Umbilical cord (tissue), 2 donors: Measurements from ENCODE around the gene DNAAF8. TPM values are rescaled to one million over a fixed set of nuclear protein-coding genes. Genes with fewer than 3 reads are reported as not detected.

ENCODE experiments used
- DNase-seq: peaks from one replicate; pipeline ENCODE4 v3.0.0-alpha.2; 2015; ENCODE audit warnings: low spot score
- total RNA-seq: library from RNA; depleted of rRNA; stranded (reverse); fragments of >200 nt; gene quantifications from one replicate; pipeline ENCODE4 v1.2.3, GENCODE V29; 2014; ENCODE audit warnings: low replicate concordance; ENCODE audit not compliant: insufficient read depth

The DNAAF8 gene
- 0.24 TPM for total RNA-seq

DNA sequence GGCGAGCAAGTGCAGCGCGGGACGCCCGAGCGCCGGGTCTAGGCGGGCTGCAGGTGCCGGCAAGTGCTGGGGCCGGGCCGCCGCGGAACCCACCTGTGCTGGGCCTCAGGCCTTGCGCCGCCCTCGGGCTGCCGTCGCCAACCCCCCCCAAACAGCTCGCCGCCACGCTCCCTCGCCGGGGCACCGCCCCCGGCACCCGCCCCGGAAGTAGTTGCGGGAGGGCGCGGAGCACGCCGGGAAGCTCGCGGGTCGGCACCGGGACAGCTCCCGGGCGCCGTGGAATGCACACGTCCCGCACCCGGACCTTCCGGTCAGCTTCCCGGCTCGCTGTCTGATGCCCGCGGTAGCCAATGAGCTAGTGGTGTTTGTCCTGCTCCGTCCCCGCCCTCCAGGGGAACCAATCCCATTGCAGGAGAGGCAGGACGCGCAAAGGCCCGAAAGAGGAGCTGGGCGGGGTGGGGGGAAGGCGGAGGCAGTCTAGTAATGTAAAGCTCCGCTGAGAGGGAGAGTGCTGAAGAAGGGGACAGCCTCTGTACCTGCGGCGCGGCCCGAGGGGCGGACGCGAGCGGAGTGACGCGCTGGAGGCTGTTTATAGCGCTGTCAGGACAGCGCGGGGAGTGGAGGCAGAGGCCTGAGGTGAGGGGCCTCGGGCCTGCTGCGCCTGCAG is at the start of gene DNAAF8, which contains the start of gene ANKS3:
Gene DNAAF8 (plus strand): TSS at position 475 of the 667 bp plus-strand sequence. CDS start 1,978 bp downstream, outside the sequence.
Gene ANKS3 (minus strand): TSS at position 209 of the 667 bp plus-strand sequence. CDS start 4,122 bp downstream, outside the sequence.
- DNase-seq, result peak; percentile 99

DNA sequence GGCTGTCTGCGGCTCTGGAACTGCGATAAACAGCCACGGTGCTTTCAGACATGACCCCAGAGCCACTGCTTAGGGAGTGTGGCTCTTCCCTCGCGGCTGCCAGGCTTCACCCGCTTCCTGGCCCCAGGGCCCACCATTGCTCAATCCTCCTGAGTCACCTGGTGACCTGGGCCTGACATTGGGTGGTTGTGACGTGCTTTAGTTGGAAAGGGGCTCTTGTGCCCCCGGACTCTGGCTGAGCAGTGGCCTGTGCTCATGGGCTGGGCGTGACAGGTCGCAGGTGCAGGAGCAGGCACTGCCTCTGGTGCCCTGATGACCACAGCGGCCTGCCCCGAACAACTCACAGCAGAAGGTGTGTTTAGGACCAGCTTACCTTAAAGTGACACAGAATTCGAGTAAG is 49.6 kb upstream of the DNAAF8 start:
- no peak for DNase-seq

DNA sequence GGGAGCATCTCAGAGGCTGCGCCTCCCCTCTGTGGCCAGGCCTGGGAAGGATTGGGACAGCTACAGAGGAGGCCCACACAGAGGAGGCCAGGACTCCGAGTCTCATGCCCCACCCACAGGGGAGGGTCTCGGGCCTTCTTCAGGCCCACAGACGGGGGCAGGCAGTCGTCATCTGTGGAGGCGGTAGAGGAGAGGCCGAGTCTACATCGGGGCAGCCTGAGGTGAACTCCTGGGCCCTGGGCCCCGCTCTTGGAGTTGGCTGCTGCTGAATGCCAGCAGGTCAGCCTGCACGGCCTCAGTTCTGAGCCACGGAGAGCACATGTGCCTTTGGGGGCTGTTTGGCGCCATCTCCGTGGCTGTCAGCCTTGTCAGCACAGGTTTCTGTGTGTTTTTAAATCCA is 49.0 kb upstream of the DNAAF8 start:
- no peak for DNase-seq

DNA sequence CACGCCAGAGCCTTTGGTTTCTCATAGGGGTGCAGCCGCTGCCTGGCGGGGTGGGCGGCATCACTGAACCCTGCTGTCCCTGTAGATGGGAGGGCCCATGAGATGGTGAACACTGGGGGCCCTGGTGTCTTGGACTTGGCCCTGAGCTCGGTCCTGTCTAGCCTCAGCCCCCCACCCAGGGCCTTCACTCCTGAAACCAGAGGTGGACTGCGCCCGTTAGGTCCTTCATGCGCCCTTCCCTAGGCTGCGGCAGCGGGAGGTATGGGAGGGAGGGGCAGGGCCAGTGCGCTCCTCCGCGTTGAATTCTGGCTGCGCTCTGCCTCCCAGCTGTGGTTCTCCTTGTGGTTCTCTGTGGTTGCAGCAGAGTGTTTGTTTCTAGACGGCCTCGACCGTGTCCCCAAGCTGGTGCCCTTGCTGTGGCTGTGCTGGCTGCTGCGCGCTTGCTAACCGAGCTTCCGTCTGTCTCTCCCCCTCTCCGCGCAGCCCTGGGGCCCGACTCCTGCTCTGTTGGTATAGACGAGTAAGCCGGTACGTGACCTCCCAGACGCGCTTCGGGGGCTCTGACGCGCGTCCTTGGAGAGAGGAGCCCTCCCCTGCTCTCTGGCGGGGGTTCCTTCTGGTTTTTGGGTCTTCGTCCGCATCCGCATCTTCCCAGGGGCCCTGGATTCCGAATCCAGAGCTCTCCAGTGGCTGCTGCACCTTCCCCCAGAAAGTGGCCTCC is 48.4 kb upstream of the DNAAF8 start:
- no peak for DNase-seq

DNA sequence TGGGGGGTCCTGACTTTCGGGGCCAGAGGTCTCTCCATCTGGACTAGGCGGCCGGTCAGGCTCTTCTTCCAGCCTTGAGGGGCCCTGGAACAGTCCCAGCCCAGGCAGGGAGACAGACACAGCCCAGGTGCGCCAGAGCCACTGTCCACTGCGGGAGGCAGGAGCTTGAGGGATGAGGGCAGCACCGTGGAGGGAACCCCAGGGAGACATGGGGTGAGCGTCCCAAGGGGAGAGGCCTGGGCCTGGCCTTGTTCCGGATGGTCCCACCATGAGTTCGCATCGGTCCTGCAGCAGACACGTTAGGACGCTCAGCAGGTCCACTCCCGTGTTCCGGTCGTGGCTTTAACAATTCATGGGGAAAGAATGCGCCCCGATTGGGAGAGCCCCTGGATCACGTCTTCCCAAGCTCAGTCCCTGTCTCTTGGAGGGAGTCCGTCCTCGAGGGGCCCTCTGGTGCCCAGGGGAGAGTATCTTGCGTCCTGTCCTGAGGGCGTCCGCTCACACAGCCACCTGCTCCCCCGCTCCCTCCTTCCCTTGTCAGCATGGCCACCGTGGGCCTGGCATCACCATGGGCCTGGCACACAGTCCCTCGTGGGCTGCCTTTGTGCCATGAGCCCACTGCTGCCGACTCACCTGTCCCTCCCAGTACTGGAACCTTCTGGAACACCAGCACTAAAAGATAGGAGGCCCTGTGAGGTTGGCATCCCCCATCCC is 47.7 kb upstream of the DNAAF8 start:
- no peak for DNase-seq

DNA sequence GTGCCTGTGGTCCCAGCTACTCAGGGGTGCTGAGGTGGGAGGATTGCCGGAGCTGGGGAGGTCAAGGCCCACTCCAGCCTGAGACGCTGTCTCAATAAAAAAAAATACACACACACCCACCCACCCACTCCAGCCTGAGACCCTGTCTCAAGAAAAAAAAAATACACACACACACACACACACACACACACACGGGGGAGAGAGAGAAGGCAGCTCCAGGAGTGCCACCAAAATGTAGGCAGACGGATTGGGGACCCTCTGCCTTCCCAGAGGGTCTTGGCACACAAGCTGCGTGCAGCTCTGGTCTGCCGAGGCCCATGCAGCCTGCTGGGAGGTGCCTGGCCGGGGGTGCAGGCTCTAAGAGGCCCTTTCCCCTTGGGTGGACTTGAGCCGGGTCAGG is 46.9 kb upstream of the DNAAF8 start:
- DNase-seq, result no peak

DNA sequence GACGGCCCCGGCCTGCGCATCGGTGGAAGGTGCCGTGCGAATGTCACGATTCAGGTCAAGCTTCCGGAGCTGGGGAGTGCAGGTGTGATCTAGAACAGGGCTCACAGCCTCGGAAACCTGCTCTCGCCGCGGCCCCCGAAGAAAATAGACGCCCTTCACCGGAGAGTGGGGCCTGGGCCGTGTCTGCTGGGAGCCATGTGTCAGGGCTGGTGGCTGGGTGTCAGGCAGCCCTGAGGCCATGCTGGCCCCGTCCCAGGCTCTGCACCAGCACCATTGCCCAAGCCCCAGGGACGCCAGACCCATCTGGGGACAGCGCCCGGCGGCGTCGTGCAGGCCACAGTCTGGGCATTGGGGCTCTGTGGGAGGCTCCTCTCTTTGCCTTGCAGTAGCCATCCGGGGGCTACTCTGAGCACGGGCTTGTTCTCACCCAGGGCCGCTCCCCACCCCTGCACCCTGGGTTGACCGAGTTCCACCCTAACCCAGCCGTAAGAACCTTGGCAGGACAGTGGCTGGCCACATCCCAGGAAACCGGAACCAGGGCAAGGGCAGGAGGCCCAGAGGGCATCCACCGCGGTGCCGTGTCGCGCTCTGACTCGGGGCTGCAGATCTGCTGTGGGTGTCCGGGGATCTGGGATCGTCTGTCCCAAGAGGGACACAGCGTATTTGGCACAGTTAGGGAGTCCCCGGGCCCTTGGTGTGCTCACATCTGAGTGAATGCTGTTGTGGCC is 46.2 kb upstream of the DNAAF8 start:
- DNase-seq, result no peak

DNA sequence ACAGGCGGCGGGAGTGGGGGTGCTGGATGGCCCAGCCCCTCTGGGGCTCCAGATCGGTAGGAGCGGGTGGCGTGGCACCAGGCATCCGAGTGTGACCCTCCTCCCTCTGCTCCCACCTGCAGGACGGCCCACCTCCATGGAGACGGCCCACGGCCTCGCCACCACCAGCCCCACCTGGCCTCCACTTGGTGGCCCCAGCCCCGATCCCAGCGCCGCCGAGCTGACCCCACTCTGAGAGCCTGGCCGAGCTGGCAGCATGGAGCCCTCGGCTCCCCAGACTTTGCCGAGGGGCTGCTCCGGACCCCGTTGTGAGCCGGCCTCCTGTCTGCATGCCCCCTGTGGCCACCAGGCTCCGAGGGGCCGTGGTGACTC is 45.7 kb upstream of the DNAAF8 start:
- DNase-seq, result no peak

DNA sequence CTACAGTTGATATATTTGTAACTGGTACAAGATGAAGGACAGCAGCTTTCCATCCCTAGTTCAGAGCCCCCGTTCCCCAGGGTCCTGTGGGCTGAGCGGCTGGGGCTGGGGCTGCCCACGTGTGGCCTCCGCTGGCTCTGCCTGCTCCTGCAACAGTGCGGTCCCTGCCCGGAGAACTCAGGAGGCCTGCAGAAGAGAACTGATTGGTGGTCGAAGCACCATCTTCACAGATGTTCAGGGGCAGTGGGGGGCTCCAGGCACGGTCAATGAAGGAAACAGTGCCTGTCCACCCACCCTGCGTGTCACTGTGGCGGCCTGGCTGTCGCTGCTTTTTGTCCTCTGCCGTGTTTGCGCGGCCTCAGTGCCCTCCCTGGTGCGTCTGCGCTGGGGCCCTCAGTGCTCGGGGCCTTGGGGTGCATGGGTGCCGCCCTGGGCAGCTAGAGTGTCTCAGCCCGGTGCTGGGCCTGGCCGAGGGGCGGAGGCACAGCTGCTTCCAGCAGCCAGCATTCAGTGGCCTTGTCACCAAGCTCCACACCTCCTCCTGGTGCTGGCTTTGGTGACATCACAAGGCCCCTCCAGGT is 45.2 kb upstream of the DNAAF8 start:
- no peak for DNase-seq

DNA sequence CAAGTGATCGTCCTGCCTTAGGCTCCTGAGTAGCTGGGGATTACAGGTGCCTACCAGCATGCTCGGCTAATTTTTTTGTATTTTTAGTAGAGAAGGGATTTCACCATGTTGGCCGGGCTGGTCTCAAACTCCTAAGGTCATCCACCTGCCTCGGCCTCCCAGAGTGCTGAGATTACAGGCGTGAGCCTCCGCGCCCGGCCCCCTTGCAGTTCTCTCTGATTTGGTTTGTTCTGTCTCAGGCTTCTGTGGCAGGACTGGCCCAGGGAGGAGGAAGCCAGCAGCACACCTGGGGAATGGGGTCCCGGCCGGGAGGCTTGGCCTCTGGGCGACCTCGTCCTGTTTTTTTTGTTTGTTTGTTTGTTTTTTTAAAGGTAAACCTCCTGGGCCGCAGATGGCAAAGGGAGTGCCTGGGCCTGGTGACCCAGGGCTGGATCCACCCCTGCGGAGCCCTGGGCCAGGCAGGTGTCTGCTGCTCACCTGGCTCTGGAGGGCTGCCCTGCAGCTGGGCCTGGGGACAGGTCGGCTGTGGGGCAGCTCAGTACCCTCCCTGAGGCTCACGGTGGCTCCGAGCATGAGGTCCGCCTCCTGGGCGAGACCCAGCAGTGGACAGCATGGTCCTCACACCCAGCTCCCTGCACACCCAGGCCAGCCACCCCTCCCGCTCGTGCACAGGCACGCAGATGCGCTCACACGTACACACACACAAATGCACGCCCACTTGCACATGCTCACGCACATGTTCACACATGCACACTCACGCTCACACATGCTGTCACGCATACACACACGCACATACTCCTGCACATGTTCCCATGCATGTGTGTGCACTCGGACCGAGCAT is 44.3 kb upstream of the DNAAF8 start:
- DNase-seq, result no peak

DNA sequence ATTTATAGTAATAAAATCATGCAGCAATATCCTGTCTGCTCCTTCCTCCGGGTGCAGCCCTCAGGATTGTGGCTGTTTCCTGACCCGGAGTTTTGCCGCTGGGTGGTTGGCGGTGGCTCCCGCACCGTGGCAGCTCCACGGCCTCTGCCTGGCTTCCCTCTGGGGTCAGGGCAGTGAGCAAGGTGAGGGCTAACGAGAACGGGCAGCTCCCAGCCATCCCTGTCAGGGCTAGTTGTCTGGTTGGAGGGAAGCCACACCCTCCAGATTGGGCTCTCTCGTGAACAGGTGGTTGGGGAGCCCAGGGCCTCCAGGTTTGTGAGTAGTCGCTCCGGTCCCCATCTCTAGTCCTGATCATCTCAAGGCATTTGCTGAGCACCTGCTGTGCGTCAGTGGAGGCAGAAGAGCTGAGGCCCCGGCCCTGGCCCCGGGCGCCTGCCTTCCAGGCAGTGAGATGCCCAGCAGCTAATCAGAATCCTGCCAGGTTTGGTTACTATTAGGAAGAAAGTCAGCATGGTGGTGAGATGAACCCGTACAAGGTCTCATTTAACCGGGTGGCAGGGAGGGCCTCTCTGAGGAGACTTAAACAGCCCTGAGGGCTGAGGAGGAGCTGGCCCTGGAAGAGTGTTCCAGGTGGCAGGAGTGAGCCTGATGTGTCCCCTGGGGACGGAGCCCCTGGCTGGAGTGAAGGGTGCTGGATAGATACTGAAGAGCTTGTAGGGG is 43.2 kb upstream of the DNAAF8 start:
- no peak for DNase-seq

DNA sequence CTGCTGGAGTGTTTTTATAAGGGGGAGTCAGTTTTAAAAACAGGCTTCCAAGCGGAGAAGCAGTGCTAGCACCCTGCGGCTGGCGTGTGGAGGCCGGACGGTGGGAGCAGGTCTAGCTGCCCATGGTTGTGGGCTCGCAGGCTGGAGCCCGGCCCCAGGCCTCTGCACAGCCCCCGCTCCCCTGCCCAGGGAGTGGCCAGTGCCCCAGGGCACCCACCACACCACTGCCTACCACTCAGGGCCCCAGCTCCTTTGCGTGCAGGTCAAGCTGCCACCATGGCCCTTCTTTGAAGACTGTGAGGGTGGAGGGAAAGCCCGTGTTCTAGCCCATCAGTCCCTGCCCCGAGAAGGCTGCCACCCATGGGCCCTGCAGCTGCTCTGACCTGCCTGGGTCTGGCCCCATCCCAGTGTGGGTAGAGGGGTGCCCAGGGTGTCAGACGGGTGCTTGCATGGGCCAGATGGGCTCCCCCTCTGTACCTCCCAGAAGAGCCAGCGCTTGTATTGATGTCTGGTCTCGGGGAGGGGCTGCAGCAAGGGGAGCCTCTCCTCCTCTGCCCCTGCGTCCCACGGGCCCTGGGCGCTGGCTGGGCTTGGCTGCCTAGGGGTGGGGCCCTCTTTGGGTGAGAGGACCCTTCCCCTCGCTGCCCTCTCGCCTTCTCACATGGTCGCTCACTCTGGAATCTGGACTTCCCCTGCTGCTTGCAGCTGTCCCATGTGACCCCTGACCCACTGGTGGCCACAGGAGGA is 42.5 kb upstream of the DNAAF8 start:
- no peak for DNase-seq

DNA sequence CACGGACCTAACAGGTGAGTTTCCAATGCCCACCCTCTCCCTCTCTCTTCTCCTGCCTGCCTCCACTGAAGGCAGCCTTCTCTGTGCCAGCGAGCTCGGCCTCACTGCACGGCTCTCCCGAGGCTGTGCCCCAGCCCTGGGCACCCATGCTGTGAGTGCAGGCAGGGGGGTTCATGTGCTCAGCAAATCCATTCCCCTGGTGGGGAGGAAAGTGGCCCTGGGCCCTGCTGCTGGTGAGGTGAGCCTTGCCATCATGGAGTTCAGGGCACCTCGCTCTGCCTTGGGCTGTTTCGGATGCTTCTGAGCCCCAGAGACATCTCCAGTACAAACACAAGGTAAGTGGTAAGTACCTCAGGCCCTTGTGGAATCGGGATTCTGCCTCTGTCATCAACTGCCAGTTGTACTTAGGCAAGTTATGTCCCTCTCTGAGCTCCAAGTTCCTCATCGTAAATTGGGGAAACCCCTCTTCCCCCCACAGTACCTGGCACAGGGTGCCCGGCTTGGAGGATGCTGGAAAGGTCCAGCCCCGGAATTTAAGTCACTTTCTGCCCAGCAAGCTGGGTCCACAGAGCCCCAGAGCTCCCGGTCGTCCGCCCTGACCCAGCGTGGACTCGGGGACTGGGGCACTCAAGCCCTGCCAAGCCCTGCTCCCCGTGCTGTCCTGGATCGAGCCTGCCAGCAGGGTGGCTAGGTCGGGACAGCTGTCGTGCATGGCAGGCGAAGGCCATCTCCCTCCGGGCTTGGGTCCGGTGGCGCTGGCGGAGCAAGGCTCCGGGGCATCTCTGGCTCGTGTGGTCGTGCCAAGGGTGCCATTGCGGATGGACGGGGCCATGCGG is 41.7 kb upstream of the DNAAF8 start:
- no peak for DNase-seq

DNA sequence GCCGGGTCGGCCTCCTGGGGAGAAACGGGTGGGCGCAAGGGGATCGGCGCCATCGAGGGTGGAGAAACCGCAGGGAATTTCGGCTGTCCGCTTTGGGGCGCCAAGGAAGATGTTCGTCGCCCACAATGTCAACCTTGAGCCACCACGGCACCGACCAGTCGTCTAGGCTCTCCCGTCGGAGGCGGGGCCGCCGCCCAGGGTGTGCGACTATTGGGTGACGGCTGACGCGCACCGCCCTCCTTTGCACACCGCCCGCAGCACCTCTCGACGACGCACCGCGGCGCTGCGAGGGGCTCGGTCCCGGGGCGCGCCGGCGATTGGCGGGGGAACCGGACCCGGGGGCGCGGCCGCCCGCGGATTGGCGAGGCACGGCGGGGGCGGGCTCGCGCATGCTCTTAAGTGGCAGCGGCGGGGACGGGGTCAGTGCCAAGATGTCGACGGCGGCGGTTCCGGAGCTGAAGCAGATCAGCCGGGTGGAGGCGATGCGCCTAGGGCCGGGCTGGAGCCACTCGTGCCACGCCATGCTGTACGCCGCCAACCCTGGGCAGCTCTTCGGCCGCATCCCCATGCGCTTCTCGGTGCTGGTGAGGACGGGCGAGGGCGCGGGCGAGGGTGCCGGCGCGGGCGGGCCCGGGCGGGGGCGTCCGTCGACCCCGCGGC is 40.9 kb upstream of the DNAAF8 start, which contains the start of gene NUDT16L1:
Gene NUDT16L1 (plus strand): TSS at position 267 of the 660 bp plus-strand sequence. CDS start 165 bp downstream, at position 432.
- DNase-seq, result peak; percentile 98

DNA sequence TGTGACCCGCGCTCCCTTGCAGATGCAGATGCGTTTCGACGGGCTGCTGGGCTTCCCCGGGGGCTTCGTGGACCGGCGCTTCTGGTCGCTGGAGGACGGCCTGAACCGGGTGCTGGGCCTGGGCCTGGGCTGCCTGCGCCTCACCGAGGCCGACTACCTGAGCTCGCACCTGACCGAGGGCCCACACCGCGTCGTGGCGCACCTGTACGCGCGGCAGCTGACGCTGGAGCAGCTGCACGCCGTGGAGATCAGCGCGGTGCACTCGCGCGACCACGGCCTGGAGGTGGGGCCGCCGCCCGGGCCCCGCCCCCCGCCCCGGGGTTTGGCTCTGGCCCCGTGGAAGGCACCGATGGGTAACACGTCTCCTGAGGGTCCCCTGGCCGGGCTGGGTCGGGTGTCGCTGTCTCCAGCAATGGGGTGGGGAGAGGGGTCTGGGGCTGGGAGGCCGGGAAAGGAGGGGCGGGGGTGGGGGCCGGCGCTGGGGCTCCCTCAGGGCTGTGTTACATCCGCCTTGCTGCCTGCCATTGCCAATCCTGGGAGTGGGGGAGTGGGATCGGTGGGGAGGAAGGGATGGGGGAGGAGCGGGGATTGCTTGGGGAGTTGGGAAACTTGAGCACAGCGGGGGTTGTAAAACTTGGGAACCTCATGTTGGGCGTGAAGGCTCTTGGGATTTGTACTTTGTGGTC is 40.2 kb upstream of the DNAAF8 start:
- peak; percentile 43 for DNase-seq

DNA sequence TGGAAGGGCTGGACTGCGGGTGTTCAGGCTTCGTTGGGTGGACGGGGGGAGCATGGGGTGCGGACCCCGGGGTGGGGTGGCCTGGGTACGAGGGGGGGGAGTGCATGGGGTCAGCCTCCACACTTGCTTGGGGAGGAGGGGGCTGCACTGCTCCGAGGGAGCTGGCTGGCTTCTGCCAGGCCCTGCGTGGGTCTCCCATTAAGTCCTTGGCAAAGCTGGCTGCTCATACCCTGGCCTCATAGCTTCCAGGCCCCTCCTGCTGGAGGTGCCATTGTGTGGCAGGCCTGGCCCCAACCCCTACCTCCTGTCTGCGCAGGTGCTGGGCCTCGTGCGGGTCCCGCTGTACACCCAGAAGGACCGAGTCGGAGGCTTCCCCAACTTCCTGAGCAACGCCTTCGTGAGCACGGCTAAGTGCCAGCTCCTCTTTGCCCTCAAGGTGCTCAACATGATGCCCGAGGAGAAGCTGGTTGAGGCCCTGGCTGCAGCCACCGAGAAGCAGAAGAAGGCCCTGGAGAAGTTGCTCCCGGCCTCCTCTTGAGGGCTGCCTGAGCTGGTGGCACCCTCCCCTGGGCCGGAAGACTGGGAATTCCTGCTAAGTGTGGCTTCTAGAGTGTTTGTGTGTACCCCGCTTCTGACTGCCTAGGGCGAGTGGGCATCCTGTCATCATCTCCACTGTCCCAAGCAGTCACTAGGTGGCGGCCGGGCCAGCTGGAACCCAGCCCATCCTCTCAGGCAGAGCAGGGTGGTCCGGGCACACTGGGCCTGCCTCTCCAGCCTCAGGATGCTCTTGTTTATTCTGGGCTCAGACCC is 39.5 kb upstream of the DNAAF8 start:
- DNase-seq, result no peak
